DMS53 (cell line): ENCODE measurements around the gene CD74.
A peak's percentile ranks its signal among the peaks of the same experiment; 100 is the strongest.

Experiments used
- DNase-seq: peaks from one replicate; lab custom pipeline; 2025; lab: John Stamatoyannopoulos, UW

Gene CD74

GRCh38 chr5:150409638-150410523 lies 2.8 kb downstream of the CD74 start:
- DNase-seq: peak; percentile 95

- no peak for DNase-seq
Measured at GRCh38 chr5:150408231-150408943, 4.3 kb downstream of the CD74 start.

- peak; percentile 21 for DNase-seq
Measured at GRCh38 chr5:150407096-150407720, 5.5 kb downstream of the CD74 start.

GRCh38 chr5:150406723-150407095 lies 6.0 kb downstream of the CD74 start:
- no peak for DNase-seq

- DNase-seq: no peak
Measured at GRCh38 chr5:150406103-150406722, 6.5 kb downstream of the CD74 start.

- DNase-seq: no peak
Measured at GRCh38 chr5:150404941-150405816, 7.5 kb downstream of the CD74 start.

GRCh38 chr5:150404535-150404934 lies 8.2 kb downstream of the CD74 start:
- no peak for DNase-seq

- DNase-seq: no peak
Measured at GRCh38 chr5:150404121-150404520, 8.6 kb downstream of the CD74 start.

- no peak for DNase-seq
Measured at GRCh38 chr5:150402901-150403342, 9.8 kb downstream of the CD74 start.

GRCh38 chr5:150402229-150402773 lies 10.4 kb downstream of the CD74 start:
- DNase-seq: no peak

- DNase-seq: no peak
Measured at GRCh38 chr5:150401376-150402228, 11.1 kb downstream of the CD74 start.

- no peak for DNase-seq
Measured at GRCh38 chr5:150401076-150401375, 11.7 kb downstream of the CD74 start.

- DNase-seq: no peak
Measured at GRCh38 chr5:150400316-150401075, 12.2 kb downstream of the CD74 start.

GRCh38 chr5:150399524-150400211 lies 13.0 kb downstream of the CD74 start:
- DNase-seq: no peak

- DNase-seq: peak; percentile 42
Measured at GRCh38 chr5:150398722-150399523, 13.8 kb downstream of the CD74 start.

- DNase-seq: no peak
Measured at GRCh38 chr5:150397782-150398721, 14.7 kb downstream of the CD74 start.
